ENCODE results near the gene TMA7.

Gene TMA7

GRCh38 chr3:48403533-48404439 lies 36.3 kb upstream of the TMA7 start:
- Histone ChIP-seq H3K27me3 (replicated peaks; ENCODE audit: control insufficient read depth, insufficient read depth, low read length) (no peaks in the 10 kb centered on the region), H3K36me3 (ENCODE audit: control insufficient read depth, insufficient read depth, low read length, severe bottlenecking) (peaks cover 28% of the 10 kb centered on the region), H3K4me1 (ENCODE audit: control insufficient read depth, insufficient read depth, low read length) (peaks cover 17% of the 10 kb centered on the region), H3K9me3 (ENCODE audit: control insufficient read depth, low read length) (no peaks in the 10 kb centered on the region), H3K9ac (ENCODE audit: low read length) (no peak overlapping the region), H3K4me3 (ENCODE audit: low read length) (no peak overlapping the region)
- no peak for DNase-seq (ENCODE audit: low read depth)

- no peaks in the 10 kb centered on the region for H3K9me3 ChIP-seq (ENCODE audit: control insufficient read depth, low read length)
- DNase-seq (ENCODE audit: low read depth): no peak
- no peaks in the 10 kb centered on the region for H3K27me3 ChIP-seq (replicated peaks; ENCODE audit: control insufficient read depth, insufficient read depth, low read length)
- H3K9ac ChIP-seq (ENCODE audit: low read length): no peak overlapping the region
- peaks cover 37% of the 10 kb centered on the region for H3K36me3 ChIP-seq (ENCODE audit: control insufficient read depth, insufficient read depth, low read length, severe bottlenecking)
- no peak overlapping the region for H3K4me3 ChIP-seq (ENCODE audit: low read length)
- peaks cover 17% of the 10 kb centered on the region for H3K4me1 ChIP-seq (ENCODE audit: control insufficient read depth, insufficient read depth, low read length)
These were observed 35.4 kb upstream of the TMA7 start for GRCh38 chr3:48404440-48405342.

- Histone ChIP-seq H3K9me3 (ENCODE audit: control insufficient read depth, low read length) (no peaks in the 10 kb centered on the region), H3K27me3 (replicated peaks; ENCODE audit: control insufficient read depth, insufficient read depth, low read length) (no peaks in the 10 kb centered on the region), H3K9ac (ENCODE audit: low read length) (no peak overlapping the region), H3K4me3 (ENCODE audit: low read length) (no peak overlapping the region), H3K4me1 (ENCODE audit: control insufficient read depth, insufficient read depth, low read length) (peaks cover 17% of the 10 kb centered on the region), H3K36me3 (ENCODE audit: control insufficient read depth, insufficient read depth, low read length, severe bottlenecking) (peaks cover 44% of the 10 kb centered on the region)
- no peak for DNase-seq (ENCODE audit: low read depth)
These were observed 34.6 kb upstream of the TMA7 start for GRCh38 chr3:48405343-48405881.

- DNase-seq (ENCODE audit: low read depth): no peak
- Histone ChIP-seq H3K4me3 (ENCODE audit: low read length) (no peak overlapping the region), H3K9ac (ENCODE audit: low read length) (no peak overlapping the region), H3K9me3 (ENCODE audit: control insufficient read depth, low read length) (no peaks in the 10 kb centered on the region), H3K27me3 (replicated peaks; ENCODE audit: control insufficient read depth, insufficient read depth, low read length) (no peaks in the 10 kb centered on the region), H3K4me1 (ENCODE audit: control insufficient read depth, insufficient read depth, low read length) (peaks cover 17% of the 10 kb centered on the region), H3K36me3 (ENCODE audit: control insufficient read depth, insufficient read depth, low read length, severe bottlenecking) (peaks cover 49% of the 10 kb centered on the region)
These were observed 34.1 kb upstream of the TMA7 start for GRCh38 chr3:48405971-48406370.

GRCh38 chr3:48406443-48407431 lies 33.3 kb upstream of the TMA7 start:
- no peak overlapping the region for H3K9ac ChIP-seq (ENCODE audit: low read length)
- H3K36me3 ChIP-seq (ENCODE audit: control insufficient read depth, insufficient read depth, low read length, severe bottlenecking): peaks cover 57% of the 10 kb centered on the region
- no peaks in the 10 kb centered on the region for H3K9me3 ChIP-seq (ENCODE audit: control insufficient read depth, low read length)
- no peak for DNase-seq (ENCODE audit: low read depth)
- H3K4me3 ChIP-seq (ENCODE audit: low read length): no peak overlapping the region
- peaks cover 13% of the 10 kb centered on the region for H3K4me1 ChIP-seq (ENCODE audit: control insufficient read depth, insufficient read depth, low read length)
- H3K27me3 ChIP-seq (replicated peaks; ENCODE audit: control insufficient read depth, insufficient read depth, low read length): no peaks in the 10 kb centered on the region

GRCh38 chr3:48407542-48408099 lies 32.4 kb upstream of the TMA7 start:
- no peaks in the 10 kb centered on the region for H3K27me3 ChIP-seq (replicated peaks; ENCODE audit: control insufficient read depth, insufficient read depth, low read length)
- no peak overlapping the region for H3K9ac ChIP-seq (ENCODE audit: low read length)
- H3K4me3 ChIP-seq (ENCODE audit: low read length): no peak overlapping the region
- peaks cover 4% of the 10 kb centered on the region for H3K4me1 ChIP-seq (ENCODE audit: control insufficient read depth, insufficient read depth, low read length)
- H3K9me3 ChIP-seq (ENCODE audit: control insufficient read depth, low read length): no peaks in the 10 kb centered on the region
- peaks cover 66% of the 10 kb centered on the region for H3K36me3 ChIP-seq (ENCODE audit: control insufficient read depth, insufficient read depth, low read length, severe bottlenecking)
- DNase-seq (ENCODE audit: low read depth): no peak

- H3K27me3 ChIP-seq (replicated peaks; ENCODE audit: control insufficient read depth, insufficient read depth, low read length): no peaks in the 10 kb centered on the region
- peaks cover 76% of the 10 kb centered on the region for H3K36me3 ChIP-seq (ENCODE audit: control insufficient read depth, insufficient read depth, low read length, severe bottlenecking)
- no peak overlapping the region for H3K4me3 ChIP-seq (ENCODE audit: low read length)
- H3K9me3 ChIP-seq (ENCODE audit: control insufficient read depth, low read length): no peaks in the 10 kb centered on the region
- DNase-seq (ENCODE audit: low read depth): no peak
- H3K9ac ChIP-seq (ENCODE audit: low read length): no peak overlapping the region
- H3K4me1 ChIP-seq (ENCODE audit: control insufficient read depth, insufficient read depth, low read length): no peaks in the 10 kb centered on the region
These were observed 31.2 kb upstream of the TMA7 start for GRCh38 chr3:48408823-48409281.

- Histone ChIP-seq H3K4me3 (ENCODE audit: low read length) (no peak overlapping the region), H3K9ac (ENCODE audit: low read length) (no peak overlapping the region), H3K27me3 (replicated peaks; ENCODE audit: control insufficient read depth, insufficient read depth, low read length) (no peaks in the 10 kb centered on the region), H3K4me1 (ENCODE audit: control insufficient read depth, insufficient read depth, low read length) (no peaks in the 10 kb centered on the region), H3K9me3 (ENCODE audit: control insufficient read depth, low read length) (no peaks in the 10 kb centered on the region), H3K36me3 (ENCODE audit: control insufficient read depth, insufficient read depth, low read length, severe bottlenecking) (peaks cover 77% of the 10 kb centered on the region)
- DNase-seq (ENCODE audit: low read depth): no peak
These were observed 30.5 kb upstream of the TMA7 start for GRCh38 chr3:48409291-48410201.

GRCh38 chr3:48410205-48411040 lies 29.6 kb upstream of the TMA7 start:
- H3K36me3 ChIP-seq (ENCODE audit: control insufficient read depth, insufficient read depth, low read length, severe bottlenecking): peaks cover 85% of the 10 kb centered on the region
- H3K9me3 ChIP-seq (ENCODE audit: control insufficient read depth, low read length): no peaks in the 10 kb centered on the region
- DNase-seq (ENCODE audit: low read depth): no peak
- H3K9ac ChIP-seq (ENCODE audit: low read length): no peak overlapping the region
- H3K27me3 ChIP-seq (replicated peaks; ENCODE audit: control insufficient read depth, insufficient read depth, low read length): no peaks in the 10 kb centered on the region
- H3K4me1 ChIP-seq (ENCODE audit: control insufficient read depth, insufficient read depth, low read length): no peaks in the 10 kb centered on the region
- no peak overlapping the region for H3K4me3 ChIP-seq (ENCODE audit: low read length)
